ENCODE data around the gene FSTL3.

DNA sequence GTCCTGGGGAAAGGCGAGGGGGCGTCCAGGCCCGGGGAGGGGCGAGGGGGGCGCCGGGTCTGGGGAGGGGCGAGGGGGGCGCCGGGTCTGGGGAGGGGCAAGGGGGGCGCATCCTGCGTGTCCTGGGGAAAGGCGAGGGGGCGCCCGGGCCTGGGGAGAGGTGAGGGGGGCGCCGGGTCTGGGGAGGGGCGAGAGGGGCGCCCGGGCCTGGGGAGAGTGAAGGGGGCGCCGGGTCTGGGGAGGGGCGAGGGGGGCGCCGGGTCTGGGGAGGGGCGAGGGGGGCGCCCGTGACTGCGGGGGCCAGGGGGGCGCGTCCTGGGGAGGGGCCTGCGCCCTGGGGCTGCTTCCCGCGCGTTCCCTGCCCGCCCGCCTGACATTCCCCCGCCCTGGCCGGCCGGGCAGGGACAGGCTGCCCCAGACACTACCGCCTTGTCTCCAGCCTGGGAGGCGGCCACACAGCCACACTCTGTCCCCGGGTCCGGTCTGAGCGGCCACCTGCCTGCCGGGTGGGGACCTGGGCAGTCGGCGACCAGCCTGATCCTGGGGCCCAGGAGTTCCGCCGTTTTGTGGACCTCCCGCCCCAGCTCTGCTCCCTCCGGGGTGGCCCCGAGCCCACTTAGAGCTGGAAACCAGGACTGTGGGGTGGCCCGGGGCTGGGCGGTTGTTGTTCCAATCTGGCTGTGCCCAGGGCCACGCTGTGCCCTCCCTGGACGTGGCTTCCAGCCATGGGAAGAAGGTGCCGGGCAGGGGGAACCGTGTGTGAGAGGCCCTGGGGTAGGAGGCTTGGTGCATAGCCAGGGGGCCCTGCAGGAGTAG, 44.4 kb downstream of the FSTL3 start:
- TF ChIP-seq, protein P1, sequence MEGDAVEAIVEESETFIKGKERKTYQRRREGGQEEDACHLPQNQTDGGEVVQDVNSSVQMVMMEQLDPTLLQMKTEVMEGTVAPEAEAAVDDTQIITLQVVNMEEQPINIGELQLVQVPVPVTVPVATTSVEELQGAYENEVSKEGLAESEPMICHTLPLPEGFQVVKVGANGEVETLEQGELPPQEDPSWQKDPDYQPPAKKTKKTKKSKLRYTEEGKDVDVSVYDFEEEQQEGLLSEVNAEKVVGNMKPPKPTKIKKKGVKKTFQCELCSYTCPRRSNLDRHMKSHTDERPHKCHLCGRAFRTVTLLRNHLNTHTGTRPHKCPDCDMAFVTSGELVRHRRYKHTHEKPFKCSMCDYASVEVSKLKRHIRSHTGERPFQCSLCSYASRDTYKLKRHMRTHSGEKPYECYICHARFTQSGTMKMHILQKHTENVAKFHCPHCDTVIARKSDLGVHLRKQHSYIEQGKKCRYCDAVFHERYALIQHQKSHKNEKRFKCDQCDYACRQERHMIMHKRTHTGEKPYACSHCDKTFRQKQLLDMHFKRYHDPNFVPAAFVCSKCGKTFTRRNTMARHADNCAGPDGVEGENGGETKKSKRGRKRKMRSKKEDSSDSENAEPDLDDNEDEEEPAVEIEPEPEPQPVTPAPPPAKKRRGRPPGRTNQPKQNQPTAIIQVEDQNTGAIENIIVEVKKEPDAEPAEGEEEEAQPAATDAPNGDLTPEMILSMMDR (IDR thresholded peaks at IDR 0.05): no peak
- TF ChIP-seq EZH2 (IDR thresholded peaks at IDR 0.05): no peak
